HEK293 (cell line): ENCODE measurements around the gene WNT1.

Source experiments
- CTCF ChIA-PET: fragments of 350-600 bp; formaldehyde crosslinking; extraction: SDS; loops from one replicate; lab custom pipeline; 2021; ENCODE audit warnings: antibody characterized with exemption; lab: Yijun Ruan, JAX
- POLR2A ChIA-PET: fragments of 300-600 bp; formaldehyde crosslinking; extraction: SDS; loops from one replicate; lab custom pipeline; 2020; ENCODE audit warnings: antibody characterized with exemption, inconsistent platforms; lab: Yijun Ruan, JAX
- H3K27ac ChIP-seq: fragments of 200-500 bp; sonication (Bioruptor generic); 2 replicates; pipeline ENCODE4 v1.5.1; 2014; ENCODE audit warnings: low read depth, low read length, control low read depth, inconsistent platforms; ENCODE audit errors: extremely low read depth
- H3K36me3 ChIP-seq, 2 experiments: fragments of 200-500 bp in 1 of 2; sonication (Bioruptor generic) in 1 of 2; 1 replicate in 1 of 2; 2 replicates in 1 of 2; pipeline ENCODE4 v1.5.1; 2014 to 2017; ENCODE audit warnings: inconsistent platforms in 2 of 2, low read length in 2 of 2; ENCODE audit not compliant: control insufficient read depth in 2 of 2, insufficient read depth in 1 of 2
- H3K4me1 ChIP-seq: fragments of 200-500 bp; sonication (Bioruptor generic); 2 replicates; pipeline ENCODE4 v1.5.1; 2014; ENCODE audit warnings: mild to moderate bottlenecking, low read length, inconsistent platforms; ENCODE audit not compliant: control insufficient read depth, insufficient read depth
- H3K4me3 ChIP-seq: 2 replicates; pipeline ENCODE4 v1.5.1; 2011; ENCODE audit warnings: low read depth, mild to moderate bottlenecking, control low read depth, low read length, moderate library complexity
- H3K9me3 ChIP-seq: fragments of 200-500 bp; sonication (Bioruptor generic); 2 replicates; pipeline ENCODE4 v1.5.1; 2014; ENCODE audit warnings: low read depth, low read length, inconsistent platforms; ENCODE audit not compliant: control insufficient read depth, insufficient read depth
- FEZF1 ChIP-seq: fragments of 450-650 bp; formaldehyde crosslinking; IDR thresholded peaks from 2 replicates; pipeline ENCODE4 v1.5.1; 2016; ENCODE audit warnings: missing biosample characterization, missing genetic modification characterization
- IKZF3 ChIP-seq: fragments of 450-650 bp; IDR thresholded peaks from 2 replicates; pipeline ENCODE4 v1.5.0; 2018; ENCODE audit warnings: missing biosample characterization, mild to moderate bottlenecking, missing genetic modification characterization, moderate library complexity
- SCRT1 ChIP-seq: fragments of 450-650 bp; formaldehyde crosslinking; IDR thresholded peaks from 2 replicates; pipeline ENCODE4 v1.5.1; 2016; ENCODE audit warnings: missing biosample characterization, missing genetic modification characterization, borderline replicate concordance
- ZBTB8A ChIP-seq: fragments of 450-650 bp; formaldehyde crosslinking; IDR thresholded peaks from 2 replicates; pipeline ENCODE4 v1.5.1; 2016; ENCODE audit warnings: missing biosample characterization, missing genetic modification characterization
- ZEB2 ChIP-seq: fragments of 450-650 bp; formaldehyde crosslinking; IDR thresholded peaks from 2 replicates; pipeline ENCODE4 v1.5.1; 2016; ENCODE audit warnings: missing biosample characterization, missing genetic modification characterization
- ZFHX2 ChIP-seq: fragments of 450-650 bp; formaldehyde crosslinking; conservative IDR thresholded peaks from 2 replicates; pipeline ENCODE4 v1.5.1; 2016; ENCODE audit warnings: missing biosample characterization, missing genetic modification characterization
- ZFP37 ChIP-seq: fragments of 450-650 bp; formaldehyde crosslinking; IDR thresholded peaks from 2 replicates; pipeline ENCODE4 v1.5.1; 2016; ENCODE audit warnings: missing biosample characterization, missing genetic modification characterization
- ZFP69B ChIP-seq: fragments of 450-650 bp; formaldehyde crosslinking; IDR thresholded peaks from 2 replicates; pipeline ENCODE4 v1.5.1; 2016; ENCODE audit warnings: missing biosample characterization, missing genetic modification characterization
- ZNF114 ChIP-seq: fragments of 450-650 bp; formaldehyde crosslinking; IDR thresholded peaks from 2 replicates; pipeline ENCODE4 v1.5.0; 2017; ENCODE audit warnings: missing biosample characterization, missing genetic modification characterization
- ZNF138 ChIP-seq: fragments of 450-650 bp; formaldehyde crosslinking; IDR thresholded peaks from 2 replicates; pipeline ENCODE4 v1.5.1; 2016; ENCODE audit warnings: missing biosample characterization, missing genetic modification characterization, borderline replicate concordance
- ZNF239 ChIP-seq: fragments of 450-650 bp; formaldehyde crosslinking; IDR thresholded peaks from 2 replicates; pipeline ENCODE4 v1.5.1; 2016; ENCODE audit warnings: missing biosample characterization, missing genetic modification characterization
- ZNF311 ChIP-seq: fragments of 450-650 bp; formaldehyde crosslinking; IDR thresholded peaks from 2 replicates; pipeline ENCODE4 v1.5.1; 2017; ENCODE audit warnings: missing biosample characterization, missing genetic modification characterization, borderline replicate concordance
- ZNF324 ChIP-seq: fragments of 450-650 bp; formaldehyde crosslinking; IDR thresholded peaks from 2 replicates; pipeline ENCODE4 v1.5.1; 2016; ENCODE audit warnings: missing biosample characterization, missing genetic modification characterization
- ZNF335 ChIP-seq: fragments of 450-650 bp; formaldehyde crosslinking; conservative IDR thresholded peaks from 2 replicates; pipeline ENCODE4 v1.5.1; 2016; ENCODE audit warnings: missing biosample characterization, missing genetic modification characterization
- ZNF341 ChIP-seq: fragments of 450-650 bp; formaldehyde crosslinking; IDR thresholded peaks from 2 replicates; pipeline ENCODE4; 2016; ENCODE audit warnings: low read depth, missing biosample characterization, missing genetic modification characterization
- ZNF416 ChIP-seq: fragments of 450-650 bp; formaldehyde crosslinking; IDR thresholded peaks from 2 replicates; pipeline ENCODE4 v1.5.1; 2016; ENCODE audit warnings: missing biosample characterization, missing genetic modification characterization
- ZNF433 ChIP-seq: fragments of 450-650 bp; formaldehyde crosslinking; IDR thresholded peaks from 2 replicates; pipeline ENCODE4 v1.5.1; 2016; ENCODE audit warnings: missing biosample characterization, missing genetic modification characterization, low read depth
- ZNF548 ChIP-seq: fragments of 450-650 bp; formaldehyde crosslinking; IDR thresholded peaks from 2 replicates; pipeline ENCODE4 v1.5.1; 2016; ENCODE audit warnings: missing biosample characterization, missing genetic modification characterization
- ZNF555 ChIP-seq: fragments of 450-650 bp; formaldehyde crosslinking; conservative IDR thresholded peaks from 2 replicates; pipeline ENCODE4 v1.5.1; 2017; ENCODE audit warnings: missing biosample characterization, mild to moderate bottlenecking, missing genetic modification characterization, inconsistent platforms
- ZNF626 ChIP-seq: fragments of 450-650 bp; sonication (Bioruptor Pico); formaldehyde crosslinking; IDR thresholded peaks from 2 replicates; pipeline ENCODE4 v1.5.1; 2018; ENCODE audit warnings: missing biosample characterization, missing genetic modification characterization, inconsistent platforms
- TF ChIP-seq, protein P1 (sequence below): fragments of 450-650 bp; formaldehyde crosslinking; IDR thresholded peaks from 2 replicates; pipeline ENCODE4 v1.5.1; 2016; ENCODE audit warnings: missing biosample characterization, missing genetic modification characterization
- TF ChIP-seq, protein P2 (sequence below): fragments of 450-650 bp; formaldehyde crosslinking; conservative IDR thresholded peaks from 2 replicates; pipeline ENCODE4 v1.5.1; 2016; ENCODE audit warnings: low read depth, missing biosample characterization, missing genetic modification characterization
- TF ChIP-seq, protein P3 (sequence below): fragments of 450-650 bp; IDR thresholded peaks from 2 replicates; pipeline ENCODE4 v1.5.1; 2018; ENCODE audit warnings: missing biosample characterization, missing genetic modification characterization
- TF ChIP-seq, protein P4 (sequence below): fragments of 450-650 bp; formaldehyde crosslinking; IDR thresholded peaks from 2 replicates; pipeline ENCODE4 v1.5.1; 2016; ENCODE audit warnings: missing biosample characterization, missing genetic modification characterization
- TF ChIP-seq, protein P5 (sequence below): fragments of 450-650 bp; formaldehyde crosslinking; IDR thresholded peaks from 2 replicates; pipeline ENCODE4 v1.5.1; 2016; ENCODE audit warnings: missing biosample characterization, missing genetic modification characterization

The WNT1 gene

DNA sequence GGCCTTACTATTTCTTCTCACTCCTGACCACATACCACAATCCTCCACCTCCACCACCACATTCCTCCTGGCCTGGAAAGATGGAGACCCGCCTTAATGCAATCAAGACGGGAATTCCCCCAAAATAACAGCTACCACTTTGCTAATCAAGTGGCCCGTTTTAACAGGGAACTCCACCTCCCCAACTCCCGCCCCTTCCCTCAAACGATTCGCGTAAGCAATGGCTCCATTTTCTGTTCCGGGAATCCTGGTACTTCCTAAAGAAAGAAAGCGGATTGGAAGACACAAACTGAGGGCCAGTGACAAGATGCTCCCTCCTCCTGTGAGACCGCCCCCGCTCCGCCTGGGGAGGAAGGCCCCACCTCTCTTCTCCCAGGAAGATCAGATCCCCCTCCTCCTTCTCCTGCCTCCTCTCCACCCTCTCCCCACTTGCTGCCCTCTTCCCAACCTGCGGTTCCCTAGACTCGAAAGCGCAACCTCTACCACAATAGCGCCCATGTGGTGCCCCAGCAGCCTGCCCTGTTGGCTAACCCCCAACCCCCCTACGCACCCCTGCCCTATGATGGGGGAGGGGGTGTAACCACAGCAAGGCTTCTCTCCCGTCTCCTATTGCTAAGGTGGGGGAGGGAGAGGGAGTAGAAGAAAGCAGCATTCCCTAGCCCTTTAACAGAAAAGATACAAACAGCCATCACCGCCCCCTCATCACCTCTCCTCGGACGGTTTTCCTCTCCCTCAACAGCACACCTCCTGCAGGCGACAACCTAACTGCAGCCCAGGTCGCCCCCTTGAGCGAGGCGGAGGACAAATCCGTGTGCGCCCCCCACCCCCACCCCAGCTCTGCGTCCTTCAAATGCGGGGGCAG, 21.6 kb upstream of the WNT1 start:
- Histone ChIP-seq H3K4me1 (no peaks in the 10 kb centered on the region), H3K36me3 (peaks cover 13 to 36% of the 10 kb centered on the region in 2 experiments; a peak in 2 of 3 replicates), H3K27ac (peak overlapping the region; percentile 90), H3K9me3 (no peaks in the 10 kb centered on the region), H3K4me3 (peak overlapping the region; percentile 81)
- POLR2A ChIA-PET: interaction anchor here (0.7 to 2.9 kb wide), 15 partner anchors 9 to 1250 kb away, joined by 3 to 28 read pairs (median 4); partner anchors contain the start of genes DDX23, RND1, TUBA1B and WNT10B
- CTCF ChIA-PET: interaction anchor here (0.9 to 8.9 kb wide), 8 partner anchors 15 to 40 kb away, joined by 3 to 64 read pairs (median 7); partner anchors contain the start of gene WNT1
- TF ChIP-seq ZNF114 (tag by site-specific recombination): no peak
- TF ChIP-seq ZNF239 (tag by site-specific recombination): no peak
- TF ChIP-seq ZEB2 (tag by site-specific recombination): no peak
- TF ChIP-seq ZNF341 (tag by site-specific recombination): peak; percentile 88
- TF ChIP-seq ZNF555 (tag by site-specific recombination): no peak
- no peak for TF ChIP-seq ZNF548 (tag by site-specific recombination)
- TF ChIP-seq ZBTB8A (tag by site-specific recombination): peak; percentile 62
- TF ChIP-seq, protein P1, sequence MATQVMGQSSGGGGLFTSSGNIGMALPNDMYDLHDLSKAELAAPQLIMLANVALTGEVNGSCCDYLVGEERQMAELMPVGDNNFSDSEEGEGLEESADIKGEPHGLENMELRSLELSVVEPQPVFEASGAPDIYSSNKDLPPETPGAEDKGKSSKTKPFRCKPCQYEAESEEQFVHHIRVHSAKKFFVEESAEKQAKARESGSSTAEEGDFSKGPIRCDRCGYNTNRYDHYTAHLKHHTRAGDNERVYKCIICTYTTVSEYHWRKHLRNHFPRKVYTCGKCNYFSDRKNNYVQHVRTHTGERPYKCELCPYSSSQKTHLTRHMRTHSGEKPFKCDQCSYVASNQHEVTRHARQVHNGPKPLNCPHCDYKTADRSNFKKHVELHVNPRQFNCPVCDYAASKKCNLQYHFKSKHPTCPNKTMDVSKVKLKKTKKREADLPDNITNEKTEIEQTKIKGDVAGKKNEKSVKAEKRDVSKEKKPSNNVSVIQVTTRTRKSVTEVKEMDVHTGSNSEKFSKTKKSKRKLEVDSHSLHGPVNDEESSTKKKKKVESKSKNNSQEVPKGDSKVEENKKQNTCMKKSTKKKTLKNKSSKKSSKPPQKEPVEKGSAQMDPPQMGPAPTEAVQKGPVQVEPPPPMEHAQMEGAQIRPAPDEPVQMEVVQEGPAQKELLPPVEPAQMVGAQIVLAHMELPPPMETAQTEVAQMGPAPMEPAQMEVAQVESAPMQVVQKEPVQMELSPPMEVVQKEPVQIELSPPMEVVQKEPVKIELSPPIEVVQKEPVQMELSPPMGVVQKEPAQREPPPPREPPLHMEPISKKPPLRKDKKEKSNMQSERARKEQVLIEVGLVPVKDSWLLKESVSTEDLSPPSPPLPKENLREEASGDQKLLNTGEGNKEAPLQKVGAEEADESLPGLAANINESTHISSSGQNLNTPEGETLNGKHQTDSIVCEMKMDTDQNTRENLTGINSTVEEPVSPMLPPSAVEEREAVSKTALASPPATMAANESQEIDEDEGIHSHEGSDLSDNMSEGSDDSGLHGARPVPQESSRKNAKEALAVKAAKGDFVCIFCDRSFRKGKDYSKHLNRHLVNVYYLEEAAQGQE (tag by site-specific recombination): no peak
- peak; percentile 61; the same call in 1 of the 2 replicates for TF ChIP-seq FEZF1 (tag by site-specific recombination)
- TF ChIP-seq IKZF3 (tag by site-specific recombination): peak; percentile 92
- TF ChIP-seq ZNF335: peak; percentile 75
- TF ChIP-seq ZNF311 (tag by site-specific recombination): no peak
- TF ChIP-seq ZFP69B (tag by site-specific recombination): peak; percentile 86; the same call in 1 of the 2 replicates
- TF ChIP-seq ZFP37 (tag by site-specific recombination): no peak
- TF ChIP-seq ZFHX2 (tag by site-specific recombination): peak; percentile 94
- peak; percentile 89 for TF ChIP-seq SCRT1 (tag by site-specific recombination)
- TF ChIP-seq, protein P2, sequence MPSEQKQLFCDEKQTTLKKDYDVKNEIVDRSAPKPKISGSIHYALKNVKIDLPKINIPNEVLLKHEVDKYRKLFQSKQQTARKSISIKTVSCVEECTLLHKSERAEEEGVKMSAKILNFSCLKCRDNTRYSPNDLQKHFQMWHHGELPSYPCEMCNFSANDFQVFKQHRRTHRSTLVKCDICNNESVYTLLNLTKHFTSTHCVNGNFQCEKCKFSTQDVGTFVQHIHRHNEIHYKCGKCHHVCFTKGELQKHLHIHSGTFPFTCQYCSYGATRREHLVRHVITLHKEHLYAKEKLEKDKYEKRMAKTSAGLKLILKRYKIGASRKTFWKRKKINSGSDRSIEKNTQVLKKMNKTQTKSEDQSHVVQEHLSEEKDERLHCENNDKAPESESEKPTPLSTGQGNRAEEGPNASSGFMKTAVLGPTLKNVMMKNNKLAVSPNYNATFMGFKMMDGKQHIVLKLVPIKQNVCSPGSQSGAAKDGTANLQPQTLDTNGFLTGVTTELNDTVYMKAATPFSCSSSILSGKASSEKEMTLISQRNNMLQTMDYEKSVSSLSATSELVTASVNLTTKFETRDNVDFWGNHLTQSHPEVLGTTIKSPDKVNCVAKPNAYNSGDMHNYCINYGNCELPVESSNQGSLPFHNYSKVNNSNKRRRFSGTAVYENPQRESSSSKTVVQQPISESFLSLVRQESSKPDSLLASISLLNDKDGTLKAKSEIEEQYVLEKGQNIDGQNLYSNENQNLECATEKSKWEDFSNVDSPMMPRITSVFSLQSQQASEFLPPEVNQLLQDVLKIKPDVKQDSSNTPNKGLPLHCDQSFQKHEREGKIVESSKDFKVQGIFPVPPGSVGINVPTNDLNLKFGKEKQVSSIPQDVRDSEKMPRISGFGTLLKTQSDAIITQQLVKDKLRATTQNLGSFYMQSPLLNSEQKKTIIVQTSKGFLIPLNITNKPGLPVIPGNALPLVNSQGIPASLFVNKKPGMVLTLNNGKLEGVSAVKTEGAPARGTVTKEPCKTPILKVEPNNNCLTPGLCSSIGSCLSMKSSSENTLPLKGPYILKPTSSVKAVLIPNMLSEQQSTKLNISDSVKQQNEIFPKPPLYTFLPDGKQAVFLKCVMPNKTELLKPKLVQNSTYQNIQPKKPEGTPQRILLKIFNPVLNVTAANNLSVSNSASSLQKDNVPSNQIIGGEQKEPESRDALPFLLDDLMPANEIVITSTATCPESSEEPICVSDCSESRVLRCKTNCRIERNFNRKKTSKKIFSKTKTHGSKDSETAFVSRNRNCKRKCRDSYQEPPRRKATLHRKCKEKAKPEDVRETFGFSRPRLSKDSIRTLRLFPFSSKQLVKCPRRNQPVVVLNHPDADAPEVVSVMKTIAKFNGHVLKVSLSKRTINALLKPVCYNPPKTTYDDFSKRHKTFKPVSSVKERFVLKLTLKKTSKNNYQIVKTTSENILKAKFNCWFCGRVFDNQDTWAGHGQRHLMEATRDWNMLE: no peak
- no peak for TF ChIP-seq ZNF138 (tag by site-specific recombination)
- TF ChIP-seq ZNF626: no peak
- TF ChIP-seq, protein P3, sequence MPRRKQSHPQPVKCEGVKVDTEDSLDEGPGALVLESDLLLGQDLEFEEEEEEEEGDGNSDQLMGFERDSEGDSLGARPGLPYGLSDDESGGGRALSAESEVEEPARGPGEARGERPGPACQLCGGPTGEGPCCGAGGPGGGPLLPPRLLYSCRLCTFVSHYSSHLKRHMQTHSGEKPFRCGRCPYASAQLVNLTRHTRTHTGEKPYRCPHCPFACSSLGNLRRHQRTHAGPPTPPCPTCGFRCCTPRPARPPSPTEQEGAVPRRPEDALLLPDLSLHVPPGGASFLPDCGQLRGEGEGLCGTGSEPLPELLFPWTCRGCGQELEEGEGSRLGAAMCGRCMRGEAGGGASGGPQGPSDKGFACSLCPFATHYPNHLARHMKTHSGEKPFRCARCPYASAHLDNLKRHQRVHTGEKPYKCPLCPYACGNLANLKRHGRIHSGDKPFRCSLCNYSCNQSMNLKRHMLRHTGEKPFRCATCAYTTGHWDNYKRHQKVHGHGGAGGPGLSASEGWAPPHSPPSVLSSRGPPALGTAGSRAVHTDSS (tag by site-specific recombination): no peak
- TF ChIP-seq ZNF324 (tag by site-specific recombination): no peak
- TF ChIP-seq, protein P4, sequence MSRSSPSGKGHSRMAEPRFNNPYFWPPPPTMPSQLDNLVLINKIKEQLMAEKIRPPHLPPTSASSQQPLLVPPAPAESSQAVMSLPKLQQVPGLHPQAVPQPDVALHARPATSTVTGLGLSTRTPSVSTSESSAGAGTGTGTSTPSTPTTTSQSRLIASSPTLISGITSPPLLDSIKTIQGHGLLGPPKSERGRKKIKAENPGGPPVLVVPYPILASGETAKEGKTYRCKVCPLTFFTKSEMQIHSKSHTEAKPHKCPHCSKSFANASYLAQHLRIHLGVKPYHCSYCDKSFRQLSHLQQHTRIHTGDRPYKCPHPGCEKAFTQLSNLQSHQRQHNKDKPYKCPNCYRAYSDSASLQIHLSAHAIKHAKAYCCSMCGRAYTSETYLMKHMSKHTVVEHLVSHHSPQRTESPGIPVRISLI (tag by site-specific recombination): no peak
- no peak for TF ChIP-seq ZNF433 (tag by site-specific recombination)
- TF ChIP-seq ZNF416 (tag by site-specific recombination): no peak
- TF ChIP-seq, protein P5, sequence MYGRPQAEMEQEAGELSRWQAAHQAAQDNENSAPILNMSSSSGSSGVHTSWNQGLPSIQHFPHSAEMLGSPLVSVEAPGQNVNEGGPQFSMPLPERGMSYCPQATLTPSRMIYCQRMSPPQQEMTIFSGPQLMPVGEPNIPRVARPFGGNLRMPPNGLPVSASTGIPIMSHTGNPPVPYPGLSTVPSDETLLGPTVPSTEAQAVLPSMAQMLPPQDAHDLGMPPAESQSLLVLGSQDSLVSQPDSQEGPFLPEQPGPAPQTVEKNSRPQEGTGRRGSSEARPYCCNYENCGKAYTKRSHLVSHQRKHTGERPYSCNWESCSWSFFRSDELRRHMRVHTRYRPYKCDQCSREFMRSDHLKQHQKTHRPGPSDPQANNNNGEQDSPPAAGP (tag by site-specific recombination): peak; percentile 8; the same call in 1 of the 2 replicates
